Neural progenitor cell (in vitro differentiated cells): ENCODE measurements around the gene RPL5. TPM values are rescaled to one million over a fixed set of nuclear protein-coding genes. Genes with fewer than 3 reads are reported as not detected.
A peak's percentile ranks its signal among the peaks of the same experiment; 100 is the strongest.

Experiments
- DNase-seq: peaks from one replicate; pipeline ENCODE4 v3.0.0-alpha.2; 2016; ENCODE audit warnings: low spot score
- H2AFZ ChIP-seq: fragments of 200-600 bp; sonication (generic); replicated peaks from 2 replicates; pipeline ENCODE4 v1.6.1; 2016; ENCODE audit warnings: antibody characterized with exemption
- H3F3A ChIP-seq: fragments of 200-600 bp; sonication (generic); 2 replicates; pipeline ENCODE4 v1.6.1; 2016; ENCODE audit warnings: antibody characterized with exemption, low read depth
- H3K27ac ChIP-seq: fragments of 200-600 bp; sonication (generic); 2 replicates; pipeline ENCODE4 v1.5.1; 2016; ENCODE audit warnings: mild to moderate bottlenecking
- H3K27me3 ChIP-seq: fragments of 200-600 bp; sonication (generic); 2 replicates; pipeline ENCODE4 v1.6.1; 2016; ENCODE audit warnings: mild to moderate bottlenecking, moderate library complexity
- H3K36me3 ChIP-seq: fragments of 200-600 bp; sonication (generic); 2 replicates; pipeline ENCODE4 v1.5.1; 2016
- H3K4me1 ChIP-seq: fragments of 200-600 bp; sonication (generic); 2 replicates; pipeline ENCODE4 v1.6.1; 2016; ENCODE audit warnings: mixed run types
- H3K4me2 ChIP-seq: fragments of 200-600 bp; sonication (generic); 2 replicates; pipeline ENCODE4 v1.6.1; 2016
- H3K4me3 ChIP-seq: fragments of 200-600 bp; sonication (generic); 2 replicates; pipeline ENCODE4 v1.5.1; 2016
- H3K79me2 ChIP-seq: fragments of 200-600 bp; sonication (generic); 2 replicates; pipeline ENCODE4 v1.6.1; 2016; ENCODE audit warnings: low read depth
- H3K9ac ChIP-seq: fragments of 200-600 bp; sonication (generic); 2 replicates; pipeline ENCODE4 v1.6.1; 2016
- H3K9me3 ChIP-seq: fragments of 200-600 bp; sonication (generic); 2 replicates; pipeline ENCODE4 v1.5.1; 2016; ENCODE audit warnings: low read depth
- H4K20me1 ChIP-seq: fragments of 200-600 bp; sonication (generic); 2 replicates; pipeline ENCODE4 v1.6.1; 2016; ENCODE audit warnings: low read depth
- H3K27ac Mint-ChIP-seq: 3 replicates; pipeline ENCODE4 v1.8.0; 2021; ENCODE audit warnings: mixed read lengths
- H3K27me3 Mint-ChIP-seq: 2 replicates; pipeline ENCODE4 v1.8.0; 2022; ENCODE audit warnings: low read depth, mild to moderate bottlenecking, inconsistent platforms, moderate library complexity, mixed read lengths; ENCODE audit not compliant: insufficient read depth
- H3K36me3 Mint-ChIP-seq: 3 replicates; pipeline ENCODE4 v1.8.0; 2021; ENCODE audit warnings: mixed read lengths
- H3K4me1 Mint-ChIP-seq: 3 replicates; pipeline ENCODE4 v1.8.0; 2021; ENCODE audit warnings: mixed read lengths
- H3K4me3 Mint-ChIP-seq: 3 replicates; pipeline ENCODE4 v1.8.0; 2021; ENCODE audit warnings: mild to moderate bottlenecking, moderate library complexity, mixed read lengths
- H3K9me3 Mint-ChIP-seq: 3 replicates; pipeline ENCODE4 v1.8.0; 2020; ENCODE audit warnings: mixed read lengths
- CTCF ChIP-seq: fragments of 200-600 bp; sonication (generic); IDR thresholded peaks from 2 replicates; pipeline ENCODE4 v1.5.1; 2017; ENCODE audit warnings: antibody characterized with exemption, mild to moderate bottlenecking
- EZH2 ChIP-seq: fragments of 200-600 bp; sonication (generic); IDR thresholded peaks from 2 replicates; pipeline ENCODE4 v1.6.1; 2017; ENCODE audit warnings: antibody characterized with exemption, mild to moderate bottlenecking, moderate library complexity
- EZH2phosphoT487 ChIP-seq: fragments of 200-600 bp; sonication (generic); IDR thresholded peaks from 2 replicates; pipeline ENCODE4 v1.6.1; 2017; ENCODE audit warnings: antibody characterized with exemption
- total RNA-seq: library from RNA; depleted of rRNA; stranded (reverse); fragments of >200 nt; gene quantifications from 2 replicates; pipeline ENCODE4 v1.2.3, GENCODE V29; 2015; ENCODE audit warnings: low replicate concordance

RPL5 gene
- total RNA-seq, 1 donor from 2014 or later: 3,732 TPM

GRCh38 chr1:92833840-92834239 lies 2.0 kb downstream of the RPL5 start:
- TF ChIP-seq EZH2 (no peak), CTCF (no peak), EZH2phosphoT487 (no peak)
- no peak overlapping the region for H3K27ac ChIP-seq
- no peaks in the 10 kb centered on the region for H3K9me3 ChIP-seq
- H3K4me1 ChIP-seq: peaks cover 21% of the 10 kb centered on the region
- peak overlapping the region; percentile 98 for H3K4me2 ChIP-seq
- H3K4me3 ChIP-seq: peak overlapping the region; percentile 88
- H3K27me3 ChIP-seq: no peaks in the 10 kb centered on the region
- H3F3A ChIP-seq: peaks cover 47% of the 10 kb centered on the region
- H3K79me2 ChIP-seq: peaks cover 71% of the 10 kb centered on the region
- no peak for DNase-seq
- H3K27me3 Mint-ChIP-seq: peaks cover 5% of the 10 kb centered on the region
- H2AFZ ChIP-seq: no peak overlapping the region
- peaks cover 66% of the 10 kb centered on the region for H4K20me1 ChIP-seq
- H3K27ac Mint-ChIP-seq: no peak overlapping the region
- H3K9ac ChIP-seq: peak overlapping the region; percentile 98
- H3K36me3 ChIP-seq: peaks cover 48% of the 10 kb centered on the region
- peaks cover 29% of the 10 kb centered on the region for H3K4me1 Mint-ChIP-seq
- H3K36me3 Mint-ChIP-seq: peaks cover 37% of the 10 kb centered on the region
- peak overlapping the region; percentile 100 for H3K4me3 Mint-ChIP-seq
- H3K9me3 Mint-ChIP-seq: no peaks in the 10 kb centered on the region

- H3K27ac Mint-ChIP-seq: no peak overlapping the region
- no peak overlapping the region for H3K9ac ChIP-seq
Measured at GRCh38 chr1:92834617-92835016, 2.8 kb downstream of the RPL5 start.

GRCh38 chr1:92837062-92837461 lies 5.2 kb downstream of the RPL5 start:
- Histone ChIP-seq H3F3A (peaks cover 80% of the 10 kb centered on the region), H3K4me1 (peaks cover 21% of the 10 kb centered on the region), H3K27ac (no peak overlapping the region), H3K79me2 (peaks cover 93% of the 10 kb centered on the region), H3K9ac (no peak overlapping the region), H3K4me2 (peak overlapping the region; percentile 34), H3K9me3 (no peaks in the 10 kb centered on the region), H4K20me1 (peaks cover 92% of the 10 kb centered on the region), H3K27me3 (no peaks in the 10 kb centered on the region), H3K4me3 (no peak overlapping the region), H3K36me3 (peaks cover 66% of the 10 kb centered on the region), H2AFZ (no peak overlapping the region)
- Mint-ChIP-seq H3K9me3 (no peaks in the 10 kb centered on the region), H3K4me1 (peaks cover 29% of the 10 kb centered on the region), H3K36me3 (peaks cover 57% of the 10 kb centered on the region), H3K27ac (no peak overlapping the region), H3K27me3 (no peaks in the 10 kb centered on the region), H3K4me3 (no peak overlapping the region)
- TF ChIP-seq EZH2 (no peak), CTCF (no peak), EZH2phosphoT487 (no peak)
- no peak for DNase-seq

More at GRCh38 chr1:92834617-92835016, 2.8 kb downstream of the RPL5 start:
- Mint-ChIP-seq H3K36me3 (peaks cover 42% of the 10 kb centered on the region), H3K4me1 (peaks cover 29% of the 10 kb centered on the region), H3K27me3 (peaks cover 5% of the 10 kb centered on the region), H3K4me3 (peak overlapping the region; percentile 60), H3K9me3 (no peaks in the 10 kb centered on the region)
- no peak overlapping the region for H3K27ac ChIP-seq
- H4K20me1 ChIP-seq: peaks cover 74% of the 10 kb centered on the region
- peaks cover 55% of the 10 kb centered on the region for H3F3A ChIP-seq
- no peaks in the 10 kb centered on the region for H3K27me3 ChIP-seq
- no peak overlapping the region for H2AFZ ChIP-seq
- no peaks in the 10 kb centered on the region for H3K9me3 ChIP-seq
- peak overlapping the region; percentile 88 for H3K4me3 ChIP-seq
- peaks cover 48% of the 10 kb centered on the region for H3K36me3 ChIP-seq
- no peak for TF ChIP-seq EZH2phosphoT487
- TF ChIP-seq EZH2: no peak
- TF ChIP-seq CTCF: no peak
- peak overlapping the region; percentile 98 for H3K4me2 ChIP-seq
- peaks cover 78% of the 10 kb centered on the region for H3K79me2 ChIP-seq
- H3K4me1 ChIP-seq: peaks cover 21% of the 10 kb centered on the region
- DNase-seq: no peak
